ENCODE data around the gene CUL5.
"Not testable (repeated sequence)": the region's sequence is repeated elsewhere in the genome, so short reads cannot be mapped to it uniquely, and the experiment has no call there.

The CUL5 gene

GRCh38 chr11:108025387-108026080, 16.8 kb downstream of the CUL5 start:
- no peak for DNase-seq

- DNase-seq: no peak
Measured at GRCh38 chr11:108027057-108027456, 18.4 kb downstream of the CUL5 start.

- DNase-seq: not testable (repeated sequence)
Measured at GRCh38 chr11:108028822-108029441, 20.2 kb downstream of the CUL5 start.

- not testable (repeated sequence) for DNase-seq
Measured at GRCh38 chr11:108031604-108032003, 22.9 kb downstream of the CUL5 start.

GRCh38 chr11:108032800-108033199, 24.1 kb downstream of the CUL5 start:
- DNase-seq: no peak

- no peak for DNase-seq
Measured at GRCh38 chr11:108034034-108034433, 25.3 kb downstream of the CUL5 start.

- no peak for DNase-seq
Measured at GRCh38 chr11:108034952-108035351, 26.3 kb downstream of the CUL5 start.

- DNase-seq: peak in 1 of 2 experiments; percentile 3
Measured at GRCh38 chr11:108035690-108036089, 27.0 kb downstream of the CUL5 start.

GRCh38 chr11:108037211-108037610, 28.5 kb downstream of the CUL5 start:
- no peak for DNase-seq

GRCh38 chr11:108037636-108038035, 28.9 kb downstream of the CUL5 start:
- no peak for DNase-seq

GRCh38 chr11:108048269-108048668, 39.6 kb downstream of the CUL5 start:
- DNase-seq: no peak

GRCh38 chr11:108062336-108062735, 53.6 kb downstream of the CUL5 start:
- DNase-seq: no peak

GRCh38 chr11:108063410-108063809, 54.7 kb downstream of the CUL5 start:
- no peak for DNase-seq

GRCh38 chr11:108069947-108070346, 61.2 kb downstream of the CUL5 start:
- DNase-seq: no peak

- no peak for DNase-seq
Measured at GRCh38 chr11:108084811-108085210, 76.1 kb downstream of the CUL5 start.

GRCh38 chr11:108085672-108086071, 77.0 kb downstream of the CUL5 start:
- DNase-seq: no peak

- no peak for DNase-seq
Measured at GRCh38 chr11:108092134-108092533, 83.4 kb downstream of the CUL5 start.

GRCh38 chr11:108093128-108093904, 84.6 kb downstream of the CUL5 start:
- no peak for DNase-seq

GRCh38 chr11:108097179-108097578, 88.5 kb downstream of the CUL5 start:
- no peak for DNase-seq

GRCh38 chr11:108101090-108101775, 92.5 kb downstream of the CUL5 start:
- no peak for DNase-seq

- no peak for DNase-seq
Measured at GRCh38 chr11:108111126-108111525, 102.4 kb downstream of the CUL5 start.

- no peak for DNase-seq
Measured at GRCh38 chr11:108112057-108112456, 103.4 kb downstream of the CUL5 start.

GRCh38 chr11:108115500-108116140, 106.9 kb downstream of the CUL5 start:
- DNase-seq: peak; percentile 6 to 26
